ENCODE measurements around the gene ARHGAP11A. TPM values are rescaled to one million over a fixed set of nuclear protein-coding genes. Genes with fewer than 3 reads are reported as not detected.
"Not testable (repeated sequence)": the region's sequence is repeated elsewhere in the genome, so short reads cannot be mapped to it uniquely, and the experiment has no call there.

The ARHGAP11A gene, protein sequence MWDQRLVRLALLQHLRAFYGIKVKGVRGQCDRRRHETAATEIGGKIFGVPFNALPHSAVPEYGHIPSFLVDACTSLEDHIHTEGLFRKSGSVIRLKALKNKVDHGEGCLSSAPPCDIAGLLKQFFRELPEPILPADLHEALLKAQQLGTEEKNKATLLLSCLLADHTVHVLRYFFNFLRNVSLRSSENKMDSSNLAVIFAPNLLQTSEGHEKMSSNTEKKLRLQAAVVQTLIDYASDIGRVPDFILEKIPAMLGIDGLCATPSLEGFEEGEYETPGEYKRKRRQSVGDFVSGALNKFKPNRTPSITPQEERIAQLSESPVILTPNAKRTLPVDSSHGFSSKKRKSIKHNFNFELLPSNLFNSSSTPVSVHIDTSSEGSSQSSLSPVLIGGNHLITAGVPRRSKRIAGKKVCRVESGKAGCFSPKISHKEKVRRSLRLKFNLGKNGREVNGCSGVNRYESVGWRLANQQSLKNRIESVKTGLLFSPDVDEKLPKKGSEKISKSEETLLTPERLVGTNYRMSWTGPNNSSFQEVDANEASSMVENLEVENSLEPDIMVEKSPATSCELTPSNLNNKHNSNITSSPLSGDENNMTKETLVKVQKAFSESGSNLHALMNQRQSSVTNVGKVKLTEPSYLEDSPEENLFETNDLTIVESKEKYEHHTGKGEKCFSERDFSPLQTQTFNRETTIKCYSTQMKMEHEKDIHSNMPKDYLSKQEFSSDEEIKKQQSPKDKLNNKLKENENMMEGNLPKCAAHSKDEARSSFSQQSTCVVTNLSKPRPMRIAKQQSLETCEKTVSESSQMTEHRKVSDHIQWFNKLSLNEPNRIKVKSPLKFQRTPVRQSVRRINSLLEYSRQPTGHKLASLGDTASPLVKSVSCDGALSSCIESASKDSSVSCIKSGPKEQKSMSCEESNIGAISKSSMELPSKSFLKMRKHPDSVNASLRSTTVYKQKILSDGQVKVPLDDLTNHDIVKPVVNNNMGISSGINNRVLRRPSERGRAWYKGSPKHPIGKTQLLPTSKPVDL
- 13.8 and 16.7 TPM in 2 replicates for total RNA-seq (2012; rRNA removed)

GRCh38 chr15:32615051-32615870, at the start of gene ARHGAP11A:
Gene ARHGAP11A, plus strand, starts transcription at chr15:32615504. Its CDS starts 708 bp downstream, at chr15:32616212.
- Histone ChIP-seq H3K4me2 (ENCODE audit: low read length) (peak within 1 kb of the TSS; percentile 80), H3K4me3 (ENCODE audit: low read length) (peak within 1 kb of the TSS; percentile 78), H3K9ac (ENCODE audit: low read depth, low read length) (peak within 1 kb of the TSS; percentile 92)
- not testable (repeated sequence) for H3K4me1 ChIP-seq (ENCODE audit: control insufficient read depth, insufficient read depth, low read length); H3K36me3 ChIP-seq (ENCODE audit: insufficient read depth, low read length); H3K9me3 ChIP-seq (replicated peaks; ENCODE audit: low read length); H3K27me3 ChIP-seq (ENCODE audit: control insufficient read depth, insufficient read depth, low read length)

DNA sequence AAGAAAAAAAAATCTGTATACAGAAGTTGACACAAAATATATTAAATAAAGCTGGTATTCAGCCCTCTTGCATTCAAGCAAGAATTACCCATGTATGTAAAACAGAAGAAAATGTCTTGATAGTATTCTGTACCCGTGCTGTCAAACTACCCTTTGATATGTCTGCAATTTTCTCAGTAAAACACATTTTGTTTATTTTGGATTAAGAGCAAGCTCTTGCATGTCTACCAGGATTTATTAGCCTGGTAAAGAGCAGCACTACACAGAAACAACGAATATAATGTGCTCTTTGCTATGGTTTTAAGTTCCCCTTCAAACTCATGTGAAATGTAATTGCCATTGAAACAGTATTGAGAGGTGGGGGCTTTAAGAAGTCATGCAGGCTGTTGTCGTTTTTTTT, 46.3 kb upstream of the ARHGAP11A start:
- H3K9me3 ChIP-seq (replicated peaks; ENCODE audit: low read length); H3K36me3 ChIP-seq (ENCODE audit: insufficient read depth, low read length); H3K4me2 ChIP-seq (ENCODE audit: low read length); H3K27me3 ChIP-seq (ENCODE audit: control insufficient read depth, insufficient read depth, low read length); H3K9ac ChIP-seq (ENCODE audit: low read depth, low read length); H3K4me3 ChIP-seq (ENCODE audit: low read length); H3K4me1 ChIP-seq (ENCODE audit: control insufficient read depth, insufficient read depth, low read length): not testable (repeated sequence)

- H3K9ac ChIP-seq (ENCODE audit: low read depth, low read length); H3K4me3 ChIP-seq (ENCODE audit: low read length); H3K4me1 ChIP-seq (ENCODE audit: control insufficient read depth, insufficient read depth, low read length); H3K27me3 ChIP-seq (ENCODE audit: control insufficient read depth, insufficient read depth, low read length); H3K9me3 ChIP-seq (replicated peaks; ENCODE audit: low read length); H3K4me2 ChIP-seq (ENCODE audit: low read length); H3K36me3 ChIP-seq (ENCODE audit: insufficient read depth, low read length): not testable (repeated sequence)
Measured at GRCh38 chr15:32578482-32578881, 36.8 kb upstream of the ARHGAP11A start.

GRCh38 chr15:32585844-32586243, 29.5 kb upstream of the ARHGAP11A start:
- not testable (repeated sequence) for H3K27me3 ChIP-seq (ENCODE audit: control insufficient read depth, insufficient read depth, low read length); H3K4me3 ChIP-seq (ENCODE audit: low read length); H3K36me3 ChIP-seq (ENCODE audit: insufficient read depth, low read length); H3K9me3 ChIP-seq (replicated peaks; ENCODE audit: low read length); H3K9ac ChIP-seq (ENCODE audit: low read depth, low read length); H3K4me1 ChIP-seq (ENCODE audit: control insufficient read depth, insufficient read depth, low read length); H3K4me2 ChIP-seq (ENCODE audit: low read length)

GRCh38 chr15:32593151-32593550, 22.2 kb upstream of the ARHGAP11A start, which contains the start of gene GOLGA8N:
Gene GOLGA8N, plus strand, starts transcription at chr15:32593456.
- not testable (repeated sequence) for H3K4me2 ChIP-seq (ENCODE audit: low read length); H3K9me3 ChIP-seq (replicated peaks; ENCODE audit: low read length); H3K36me3 ChIP-seq (ENCODE audit: insufficient read depth, low read length); H3K4me3 ChIP-seq (ENCODE audit: low read length); H3K9ac ChIP-seq (ENCODE audit: low read depth, low read length); H3K4me1 ChIP-seq (ENCODE audit: control insufficient read depth, insufficient read depth, low read length); H3K27me3 ChIP-seq (ENCODE audit: control insufficient read depth, insufficient read depth, low read length)

GRCh38 chr15:32609518-32609917, 5.8 kb upstream of the ARHGAP11A start:
- H3K9ac ChIP-seq (ENCODE audit: low read depth, low read length); H3K4me3 ChIP-seq (ENCODE audit: low read length); H3K9me3 ChIP-seq (replicated peaks; ENCODE audit: low read length); H3K4me1 ChIP-seq (ENCODE audit: control insufficient read depth, insufficient read depth, low read length); H3K27me3 ChIP-seq (ENCODE audit: control insufficient read depth, insufficient read depth, low read length); H3K4me2 ChIP-seq (ENCODE audit: low read length); H3K36me3 ChIP-seq (ENCODE audit: insufficient read depth, low read length): not testable (repeated sequence)

DNA sequence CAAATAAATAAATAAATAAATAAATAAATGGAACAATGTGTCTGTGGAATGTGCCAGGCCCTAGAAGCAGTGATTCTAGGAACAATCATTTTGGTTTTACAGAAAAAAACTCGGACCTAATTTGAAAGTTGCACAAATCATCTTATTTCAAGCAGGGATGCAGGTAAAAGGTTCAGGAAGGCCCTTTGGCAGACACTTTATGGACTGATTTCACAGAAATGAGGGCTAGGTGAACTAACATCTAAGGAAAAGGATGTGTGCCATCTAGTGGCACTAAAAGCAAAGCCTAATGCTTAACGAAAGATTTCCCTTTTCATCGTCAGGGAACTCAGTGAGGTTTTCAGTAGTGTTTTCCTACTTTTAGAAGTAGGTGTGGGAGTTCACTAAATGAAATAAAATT, 4.6 kb upstream of the ARHGAP11A start:
- not testable (repeated sequence) for H3K9ac ChIP-seq (ENCODE audit: low read depth, low read length); H3K36me3 ChIP-seq (ENCODE audit: insufficient read depth, low read length); H3K4me2 ChIP-seq (ENCODE audit: low read length); H3K4me1 ChIP-seq (ENCODE audit: control insufficient read depth, insufficient read depth, low read length); H3K4me3 ChIP-seq (ENCODE audit: low read length); H3K27me3 ChIP-seq (ENCODE audit: control insufficient read depth, insufficient read depth, low read length); H3K9me3 ChIP-seq (replicated peaks; ENCODE audit: low read length)

- not testable (repeated sequence) for H3K9me3 ChIP-seq (replicated peaks; ENCODE audit: low read length)
Measured at GRCh38 chr15:32614712-32615050, 623 bp upstream of the ARHGAP11A start.

DNA sequence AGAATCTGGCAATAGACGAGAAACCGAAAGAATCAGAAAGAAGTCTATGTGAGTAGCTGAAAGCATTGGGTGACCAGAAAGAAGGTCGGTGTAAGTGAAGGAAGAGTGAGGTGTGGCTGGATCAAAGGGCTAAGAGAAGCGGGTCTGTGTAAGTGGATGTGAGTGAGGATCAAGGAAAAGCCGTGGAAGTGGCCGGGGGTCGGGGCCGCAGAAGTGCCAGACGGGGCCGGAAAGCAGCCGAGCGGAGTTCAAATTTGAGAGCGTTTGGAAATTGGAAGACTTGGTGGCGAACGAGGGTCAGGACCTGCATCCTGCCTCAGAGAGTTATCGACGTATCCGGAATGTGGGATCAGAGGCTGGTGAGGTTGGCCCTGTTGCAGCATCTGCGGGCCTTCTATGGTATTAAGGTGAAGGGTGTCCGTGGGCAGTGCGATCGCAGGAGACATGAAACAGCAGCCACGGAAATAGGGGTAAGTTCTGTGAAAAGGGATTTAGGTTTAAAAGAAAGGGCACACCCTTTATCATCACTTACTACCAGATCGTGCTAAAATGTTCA, 645 bp downstream of the ARHGAP11A start:
- not testable (repeated sequence) for H3K36me3 ChIP-seq (ENCODE audit: insufficient read depth, low read length); H3K27me3 ChIP-seq (ENCODE audit: control insufficient read depth, insufficient read depth, low read length); H3K9me3 ChIP-seq (replicated peaks; ENCODE audit: low read length); H3K4me1 ChIP-seq (ENCODE audit: control insufficient read depth, insufficient read depth, low read length)
- Histone ChIP-seq H3K4me2 (ENCODE audit: low read length) (peak overlapping the region; percentile 80), H3K9ac (ENCODE audit: low read depth, low read length) (peak overlapping the region; percentile 92), H3K4me3 (ENCODE audit: low read length) (peak overlapping the region; percentile 78)

More at GRCh38 chr15:32614712-32615050, 623 bp upstream of the ARHGAP11A start:
- H3K36me3 ChIP-seq (ENCODE audit: insufficient read depth, low read length); H3K27me3 ChIP-seq (ENCODE audit: control insufficient read depth, insufficient read depth, low read length); H3K4me1 ChIP-seq (ENCODE audit: control insufficient read depth, insufficient read depth, low read length): not testable (repeated sequence)
- Histone ChIP-seq H3K4me3 (ENCODE audit: low read length) (peak overlapping the region; percentile 78), H3K9ac (ENCODE audit: low read depth, low read length) (peak overlapping the region; percentile 92), H3K4me2 (ENCODE audit: low read length) (peak overlapping the region; percentile 80)

GRCh38 chr15:32636410-32636809, 21.1 kb downstream of the ARHGAP11A start:
- H3K4me1 ChIP-seq (ENCODE audit: control insufficient read depth, insufficient read depth, low read length) = peaks cover 2% of the 10 kb centered on the region
- H3K27me3 ChIP-seq (ENCODE audit: control insufficient read depth, insufficient read depth, low read length) = no peaks in the 10 kb centered on the region
- peaks cover 58% of the 10 kb centered on the region for H3K36me3 ChIP-seq (ENCODE audit: insufficient read depth, low read length)
- H3K9me3 ChIP-seq (replicated peaks; ENCODE audit: low read length) = no peaks in the 10 kb centered on the region
- no peak overlapping the region for H3K4me2 ChIP-seq (ENCODE audit: low read length)
- H3K9ac ChIP-seq (ENCODE audit: low read depth, low read length) = no peak overlapping the region
- no peak overlapping the region for H3K4me3 ChIP-seq (ENCODE audit: low read length)
